Sigmoid colon (tissue), 7 donors: ENCODE data around the gene ZNF33A. TPM values are rescaled to one million over a fixed set of nuclear protein-coding genes. Genes with fewer than 3 reads are reported as not detected.

Experiments used
- DNase-seq: peaks from one replicate; pipeline ENCODE4 v3.0.0-alpha.2; 2019
- H3K27ac ChIP-seq, 4 donors: fragments of 200-600 bp; sonication (generic); one replicate each; pipeline ENCODE4 v1.5.1; 2016 to 2019; ENCODE audit warnings: mild to moderate bottlenecking in 1 of 4
- H3K27me3 ChIP-seq, 3 donors: fragments of 200-600 bp; sonication (generic); one replicate each; pipeline ENCODE4 v1.5.1; 2019; ENCODE audit warnings: mild to moderate bottlenecking in 1 of 3
- H3K36me3 ChIP-seq, 4 donors: fragments of 200-600 bp; sonication (generic); one replicate each; pipeline ENCODE4 v1.5.1; 2016 to 2019
- H3K4me1 ChIP-seq, 4 donors: fragments of 200-600 bp; sonication (generic); one replicate each; pipeline ENCODE4 v1.5.1; 2017 to 2019
- H3K4me3 ChIP-seq, 4 donors: fragments of 200-600 bp; sonication (generic); one replicate each; pipeline ENCODE4 v1.5.1; 2017 to 2019; ENCODE audit warnings: mild to moderate bottlenecking in 2 of 4, moderate library complexity in 1 of 4
- H3K9me3 ChIP-seq, 4 donors: fragments of 200-600 bp in 3 of 4; sonication (generic) in 3 of 4; one replicate each; pipeline versions ENCODE4 v1.5.1 to v1.6.1; 2013 to 2019
- CTCF ChIP-seq, 4 experiments: fragments of 450-650 bp in 3 of 4; fragments of 200-600 bp in 1 of 4; IDR thresholded peaks; one replicate each; pipeline ENCODE4 v1.5.1; 2016 to 2019; ENCODE audit warnings: antibody characterized with exemption in 4 of 4, mild to moderate bottlenecking in 3 of 4, moderate library complexity in 2 of 4
- EP300 ChIP-seq, 4 donors: sonication (generic); formaldehyde crosslinking; IDR thresholded peaks; one replicate each; pipeline ENCODE4 v1.6.1; 2017; ENCODE audit warnings: antibody characterized with exemption in 4 of 4
- POLR2A ChIP-seq, 2 donors: fragments of 450-650 bp; IDR thresholded peaks; one replicate each; pipeline ENCODE4 v1.6.1; 2016; ENCODE audit warnings: antibody characterized with exemption in 2 of 2, mild to moderate bottlenecking in 2 of 2, moderate library complexity in 2 of 2
- POLR2AphosphoS5 ChIP-seq, 4 donors: sonication (generic); formaldehyde crosslinking; IDR thresholded peaks; one replicate each; pipeline ENCODE4 v1.6.1; 2017; ENCODE audit warnings: antibody characterized with exemption in 4 of 4
- WGBS, 2 donors: extraction: QIAGEN DNeasy Blood & Tissue Kit; methylation state at CpG; one replicate each; pipeline ENCODE4 v1.1.7; 2013; 5-methylcytosine and 5-hydroxymethylcytosine counted together
- intact Hi-C: fragments of 100-400 bp; cut with DNase I; formaldehyde crosslinking; loops from one replicate; pipeline ENCODE4 v1.15.1; 2023
- polyA plus RNA-seq, 3 donors: library from polyadenylated mRNA; stranded (reverse); fragments of 200-250 nt; gene quantifications; one replicate each; pipeline ENCODE4 v1.2.3, GENCODE V29; 2013
- total RNA-seq, 4 donors: library from RNA; depleted of rRNA; stranded (reverse); fragments of >200 nt; gene quantifications; one replicate each; pipeline ENCODE4 v1.1.0, GENCODE V29; 2016
- donor health status: healthy with polysubstance abuse.
- donor health status: Bipolar disorder and iron deficiency.
- donor health status: healthy.

The ZNF33A gene
- 10 to 100 TPM; 30.9 to 35.5 (median 33.4) TPM for total RNA-seq
- 10 to 100 TPM in 2 of 3 donors, 1 to 10 TPM in 1; 8.4 to 12.8 (median 11.1) TPM for polyA plus RNA-seq

- H3K27me3 ChIP-seq: no peaks in the 10 kb centered on the region
- 0 to 1% methylated on average over 46 of the region's 46 CpGs for WGBS, 2 donors
- peak within 1 kb of the TSS; percentile 77 to 85 (median 81) for H3K4me3 ChIP-seq
- peaks cover 0 to 10% (median 9%) of the 10 kb centered on the region in 4 donors for H3K4me1 ChIP-seq
- H3K27ac ChIP-seq: peak within 1 kb of the TSS; percentile 98 to 99 (median 99)
- no peaks in the 10 kb centered on the region for H3K9me3 ChIP-seq
- intact Hi-C loops: loop anchor here (1.0 kb wide), 3 partner anchors 34 to 153 kb away; partner anchors contain the start of genes ZNF248, ZNF25 and ZNF37A
- TF ChIP-seq CTCF (IDR thresholded peaks at IDR 0.05): no peak
- peak in 1 of 4 donors; percentile 25 for TF ChIP-seq EP300 (IDR thresholded peaks at IDR 0.05)
- TF ChIP-seq POLR2AphosphoS5 (IDR thresholded peaks at IDR 0.05): peak; percentile 35 to 91 (median 74)
- TF ChIP-seq POLR2A (IDR thresholded peaks at IDR 0.05): peak; percentile 35 to 40
- peak; percentile 96 for DNase-seq
- H3K36me3 ChIP-seq: peaks cover 0 to 24% (median 3%) of the 10 kb centered on the region in 4 donors
These were observed at the start of gene ZNF33A for GRCh38 chr10:38010119-38010903. ZNF33A (plus strand) TSS chr10:38010675; CDS start chr10:38012342, 1,667 bp downstream.

GRCh38 chr10:37965006-37965405 is 45.5 kb upstream of the ZNF33A start:
- Histone ChIP-seq H3K9me3 (peaks cover 0 to 11% (median 0%) of the 10 kb centered on the region in 4 donors), H3K4me3 (no peak overlapping the region), H3K36me3 (peaks cover 4 to 48% (median 12%) of the 10 kb centered on the region in 4 donors), H3K27me3 (no peaks in the 10 kb centered on the region), H3K27ac (no peak overlapping the region), H3K4me1 (no peaks in the 10 kb centered on the region)
- intact Hi-C loops: no loop called here
- DNase-seq: no peak
- TF ChIP-seq CTCF (IDR thresholded peaks at IDR 0.05) (no peak), EP300 (IDR thresholded peaks at IDR 0.05) (no peak), POLR2AphosphoS5 (IDR thresholded peaks at IDR 0.05) (no peak), POLR2A (IDR thresholded peaks at IDR 0.05) (no peak)

- peaks cover 4 to 29% (median 8%) of the 10 kb centered on the region in 4 donors for H3K36me3 ChIP-seq
- intact Hi-C loops: no loop called here
- TF ChIP-seq POLR2AphosphoS5 (IDR thresholded peaks at IDR 0.05): no peak
- TF ChIP-seq CTCF (IDR thresholded peaks at IDR 0.05): no peak
- no peak for TF ChIP-seq EP300 (IDR thresholded peaks at IDR 0.05)
- TF ChIP-seq POLR2A (IDR thresholded peaks at IDR 0.05): no peak
- no peak for DNase-seq
- no peak overlapping the region for H3K27ac ChIP-seq
- no peak overlapping the region for H3K4me3 ChIP-seq
- no peaks in the 10 kb centered on the region for H3K27me3 ChIP-seq
- peaks cover 0 to 20% (median 11%) of the 10 kb centered on the region in 4 donors for H3K4me1 ChIP-seq
- 95 to 99% methylated on average over 1 of the region's 1 CpG for WGBS, 2 donors
- no peaks in the 10 kb centered on the region for H3K9me3 ChIP-seq
These were observed 38.1 kb upstream of the ZNF33A start for GRCh38 chr10:37972396-37972795.

- 23 to 30% methylated on average over 5 of the region's 5 CpGs for WGBS, 2 donors
- Histone ChIP-seq H3K27me3 (no peaks in the 10 kb centered on the region), H3K4me3 (peak overlapping the region; percentile 80 to 99 (median 88)), H3K4me1 (peaks cover 0 to 20% (median 11%) of the 10 kb centered on the region in 4 donors), H3K9me3 (no peaks in the 10 kb centered on the region), H3K36me3 (peaks cover 0 to 5% (median 0%) of the 10 kb centered on the region in 4 donors), H3K27ac (peak overlapping the region; percentile 99 to 100 (median 100))
- intact Hi-C loops: no loop called here
- TF ChIP-seq EP300 (IDR thresholded peaks at IDR 0.05): no peak
- DNase-seq: no peak
These were observed 35.0 kb upstream of the ZNF33A start for GRCh38 chr10:37975401-37975991.
